HepG2 (cell line): ENCODE results near the gene SLC4A2. TPM values are rescaled to one million over a fixed set of nuclear protein-coding genes. Genes with fewer than 3 reads are reported as not detected.

ENCODE experiments used
- BHLHE40 ChIP-seq: IDR thresholded peaks from 2 replicates; pipeline ENCODE4 v1.6.1; 2011; ENCODE audit warnings: low read length, improper control_type of control experiment
- CENPT ChIP-seq: sonication (generic); formaldehyde crosslinking; IDR thresholded peaks from 2 replicates; pipeline ENCODE4 v1.8.0; 2022; ENCODE audit warnings: low read depth, mild to moderate bottlenecking, moderate library complexity, missing genetic modification reagents
- HOXA7 ChIP-seq: sonication (generic); formaldehyde crosslinking; IDR thresholded peaks from 2 replicates; pipeline ENCODE4 v1.8.1; 2022; ENCODE audit warnings: mild to moderate bottlenecking, missing genetic modification reagents, moderate library complexity
- NCOR1 ChIP-seq: fragments of 200-600 bp; sonication (generic); IDR thresholded peaks from 2 replicates; pipeline ENCODE4 v1.7.0; 2017; ENCODE audit warnings: antibody characterized with exemption, low read length, borderline replicate concordance
- ZBTB7B ChIP-seq: sonication (generic); formaldehyde crosslinking; IDR thresholded peaks from 2 replicates; pipeline ENCODE4 v1.4.0; 2020; ENCODE audit warnings: missing genetic modification reagents
- ZFP82 ChIP-seq: sonication (generic); formaldehyde crosslinking; IDR thresholded peaks from 2 replicates; pipeline ENCODE4 v1.5.1; 2020; ENCODE audit warnings: mild to moderate bottlenecking, missing genetic modification reagents, borderline replicate concordance
- ZNF136 ChIP-seq: sonication (generic); formaldehyde crosslinking; IDR thresholded peaks from 2 replicates; pipeline ENCODE4 v1.8.1; 2022; ENCODE audit warnings: low read depth, mild to moderate bottlenecking, moderate library complexity, missing genetic modification reagents
- ZNF292 ChIP-seq: sonication (generic); formaldehyde crosslinking; IDR thresholded peaks from 2 replicates; pipeline ENCODE4 v1.8.1; 2022; ENCODE audit warnings: mild to moderate bottlenecking, low read depth, missing genetic modification reagents, borderline replicate concordance
- ZNF547 ChIP-seq: sonication (generic); formaldehyde crosslinking; IDR thresholded peaks from 2 replicates; pipeline ENCODE4 v1.5.1; 2020; ENCODE audit warnings: mild to moderate bottlenecking, missing genetic modification reagents
- ZNF556 ChIP-seq: sonication (generic); formaldehyde crosslinking; IDR thresholded peaks from 2 replicates; pipeline ENCODE4 v1.4.0; 2020; ENCODE audit warnings: mild to moderate bottlenecking, missing genetic modification reagents, borderline replicate concordance
- ZSCAN9 ChIP-seq: IDR thresholded peaks from 2 replicates; pipeline ENCODE4 v1.6.1; 2016; ENCODE audit warnings: borderline replicate concordance
- polyA plus RNA-seq, 8 experiments: library from polyadenylated mRNA; depleted of rRNA in 3 of 8; stranded (reverse) in 7 of 8; unstranded in 1 of 8; fragments of >200 nt; fragmentation: Illumina TruSeq in 4 of 8; extraction: Trizol in 4 of 8; gene quantifications; 2 replicates each; pipeline versions ENCODE4 v1.2.1 to v1.2.3, GENCODE V29; 2011 to 2016; ENCODE audit warnings: low read depth in 4 of 8, missing spikeins in 1 of 8, mixed read lengths in 1 of 8; ENCODE audit not compliant: insufficient read depth in 1 of 8
- total RNA-seq, 5 experiments: library from RNA; depleted of rRNA; stranded (reverse); fragments of >200 nt; fragmentation: Illumina TruSeq; extraction: Trizol; gene quantifications; 2 replicates each; pipeline ENCODE4 v1.2.3, GENCODE V29; 2016; ENCODE audit warnings: low read depth in 1 of 5
- TF ChIP-seq, protein P1 (sequence below): sonication (generic); formaldehyde crosslinking; IDR thresholded peaks from 2 replicates; pipeline ENCODE4 v1.4.0; 2020; ENCODE audit warnings: missing genetic modification reagents
- TF ChIP-seq, protein P2 (sequence below): sonication (generic); formaldehyde crosslinking; IDR thresholded peaks from 2 replicates; pipeline ENCODE4 v1.4.0; 2020; ENCODE audit warnings: low read depth, mild to moderate bottlenecking, missing genetic modification reagents
- TF ChIP-seq, protein P3 (sequence below): sonication (generic); formaldehyde crosslinking; IDR thresholded peaks from 2 replicates; pipeline ENCODE4 v1.5.0; 2020; ENCODE audit warnings: mild to moderate bottlenecking, missing genetic modification reagents
- TF ChIP-seq, protein P4 (sequence below): sonication (generic); formaldehyde crosslinking; IDR thresholded peaks from 2 replicates; pipeline ENCODE4 v1.4.0; 2020; ENCODE audit warnings: missing genetic modification reagents, borderline replicate concordance
- TF ChIP-seq, protein P5 (sequence below): sonication (generic); formaldehyde crosslinking; IDR thresholded peaks from 2 replicates; pipeline ENCODE4 v1.4.0; 2020; ENCODE audit warnings: missing genetic modification reagents, mild to moderate bottlenecking, borderline replicate concordance

The SLC4A2 gene
- total and polyA plus RNA-seq, 2 of the 13 experiments (the other 11 are each of a cell fraction or from before 2014, with no cell fraction given), result 51.9 to 73.4 TPM

DNA sequence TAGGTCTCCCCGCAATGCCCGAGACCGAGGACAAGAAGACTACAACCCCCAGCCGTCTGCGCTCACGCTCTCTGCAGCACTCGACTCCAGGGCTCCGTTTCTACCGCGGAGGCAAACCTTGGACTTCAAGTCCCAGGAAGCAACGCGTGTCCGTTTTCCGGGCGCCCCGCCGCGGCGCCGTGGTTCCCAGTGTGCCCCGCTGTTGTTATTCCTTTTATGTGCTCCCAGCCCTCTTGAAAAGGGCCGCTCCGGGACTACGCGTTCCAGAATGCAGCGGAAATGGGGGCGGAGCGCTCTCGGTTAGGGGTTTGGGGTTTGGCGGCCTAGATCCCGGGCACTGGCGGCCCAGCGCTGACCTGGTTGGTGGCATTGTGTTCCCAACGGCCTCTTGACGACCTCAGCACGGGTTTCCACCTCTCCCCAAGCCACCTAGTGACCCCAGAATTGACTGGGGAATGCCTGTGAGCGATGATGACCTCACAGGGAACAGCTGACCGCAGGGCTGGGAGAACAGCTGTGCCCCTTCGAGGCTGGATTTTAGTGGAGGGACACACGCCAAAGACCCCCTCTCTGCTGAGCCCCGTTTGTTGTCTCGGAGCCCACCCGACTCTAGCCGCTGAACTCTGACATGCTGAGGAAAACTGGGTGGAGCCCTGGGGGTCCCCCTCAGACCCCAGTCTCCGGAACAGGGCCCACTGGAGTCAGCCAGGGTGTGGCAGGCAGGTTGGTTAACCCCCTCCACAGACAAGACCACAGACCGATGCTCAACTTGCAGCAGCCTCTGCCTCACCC, 1.2 kb upstream of the SLC4A2 start (continued):
- TF ChIP-seq, protein P1, sequence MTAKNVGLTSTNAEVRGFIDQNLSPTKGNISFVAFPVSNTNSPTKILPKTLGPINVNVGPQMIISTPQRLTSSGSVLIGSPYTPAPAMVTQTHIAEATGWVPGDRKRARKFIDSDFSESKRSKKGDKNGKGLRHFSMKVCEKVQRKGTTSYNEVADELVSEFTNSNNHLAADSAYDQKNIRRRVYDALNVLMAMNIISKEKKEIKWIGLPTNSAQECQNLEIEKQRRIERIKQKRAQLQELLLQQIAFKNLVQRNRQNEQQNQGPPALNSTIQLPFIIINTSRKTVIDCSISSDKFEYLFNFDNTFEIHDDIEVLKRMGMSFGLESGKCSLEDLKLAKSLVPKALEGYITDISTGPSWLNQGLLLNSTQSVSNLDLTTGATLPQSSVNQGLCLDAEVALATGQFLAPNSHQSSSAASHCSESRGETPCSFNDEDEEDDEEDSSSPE (CRISPR knock-in tag), result peak; percentile 78
- TF ChIP-seq, protein P2, sequence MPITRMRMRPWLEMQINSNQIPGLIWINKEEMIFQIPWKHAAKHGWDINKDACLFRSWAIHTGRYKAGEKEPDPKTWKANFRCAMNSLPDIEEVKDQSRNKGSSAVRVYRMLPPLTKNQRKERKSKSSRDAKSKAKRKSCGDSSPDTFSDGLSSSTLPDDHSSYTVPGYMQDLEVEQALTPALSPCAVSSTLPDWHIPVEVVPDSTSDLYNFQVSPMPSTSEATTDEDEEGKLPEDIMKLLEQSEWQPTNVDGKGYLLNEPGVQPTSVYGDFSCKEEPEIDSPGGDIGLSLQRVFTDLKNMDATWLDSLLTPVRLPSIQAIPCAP, result no peak
- TF ChIP-seq HOXA7 (CRISPR knock-in tag) (no peak), ZNF547 (CRISPR knock-in tag) (no peak), ZSCAN9 (0 out of 2 replicates have a peak, but pooled peaks have one; percentile 13), ZNF556 (CRISPR knock-in tag) (peak; percentile 79; the same call in 1 of the 2 replicates), BHLHE40 (0 out of 2 replicates have a peak, but pooled peaks have one; percentile 9), CENPT (no peak), ZBTB7B (CRISPR knock-in tag) (no peak), NCOR1 (peak; percentile 56; the same call in 1 of the 2 replicates), ZNF292 (no peak), ZFP82 (no peak), ZNF136 (CRISPR knock-in tag) (peak; percentile 13; the same call in 1 of the 2 replicates)
- TF ChIP-seq, protein P3, sequence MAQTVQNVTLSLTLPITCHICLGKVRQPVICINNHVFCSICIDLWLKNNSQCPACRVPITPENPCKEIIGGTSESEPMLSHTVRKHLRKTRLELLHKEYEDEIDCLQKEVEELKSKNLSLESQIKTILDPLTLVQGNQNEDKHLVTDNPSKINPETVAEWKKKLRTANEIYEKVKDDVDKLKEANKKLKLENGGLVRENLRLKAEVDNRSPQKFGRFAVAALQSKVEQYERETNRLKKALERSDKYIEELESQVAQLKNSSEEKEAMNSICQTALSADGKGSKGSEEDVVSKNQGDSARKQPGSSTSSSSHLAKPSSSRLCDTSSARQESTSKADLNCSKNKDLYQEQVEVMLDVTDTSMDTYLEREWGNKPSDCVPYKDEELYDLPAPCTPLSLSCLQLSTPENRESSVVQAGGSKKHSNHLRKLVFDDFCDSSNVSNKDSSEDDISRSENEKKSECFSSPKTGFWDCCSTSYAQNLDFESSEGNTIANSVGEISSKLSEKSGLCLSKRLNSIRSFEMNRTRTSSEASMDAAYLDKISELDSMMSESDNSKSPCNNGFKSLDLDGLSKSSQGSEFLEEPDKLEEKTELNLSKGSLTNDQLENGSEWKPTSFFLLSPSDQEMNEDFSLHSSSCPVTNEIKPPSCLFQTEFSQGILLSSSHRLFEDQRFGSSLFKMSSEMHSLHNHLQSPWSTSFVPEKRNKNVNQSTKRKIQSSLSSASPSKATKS (CRISPR knock-in tag), result no peak
- TF ChIP-seq, protein P4, sequence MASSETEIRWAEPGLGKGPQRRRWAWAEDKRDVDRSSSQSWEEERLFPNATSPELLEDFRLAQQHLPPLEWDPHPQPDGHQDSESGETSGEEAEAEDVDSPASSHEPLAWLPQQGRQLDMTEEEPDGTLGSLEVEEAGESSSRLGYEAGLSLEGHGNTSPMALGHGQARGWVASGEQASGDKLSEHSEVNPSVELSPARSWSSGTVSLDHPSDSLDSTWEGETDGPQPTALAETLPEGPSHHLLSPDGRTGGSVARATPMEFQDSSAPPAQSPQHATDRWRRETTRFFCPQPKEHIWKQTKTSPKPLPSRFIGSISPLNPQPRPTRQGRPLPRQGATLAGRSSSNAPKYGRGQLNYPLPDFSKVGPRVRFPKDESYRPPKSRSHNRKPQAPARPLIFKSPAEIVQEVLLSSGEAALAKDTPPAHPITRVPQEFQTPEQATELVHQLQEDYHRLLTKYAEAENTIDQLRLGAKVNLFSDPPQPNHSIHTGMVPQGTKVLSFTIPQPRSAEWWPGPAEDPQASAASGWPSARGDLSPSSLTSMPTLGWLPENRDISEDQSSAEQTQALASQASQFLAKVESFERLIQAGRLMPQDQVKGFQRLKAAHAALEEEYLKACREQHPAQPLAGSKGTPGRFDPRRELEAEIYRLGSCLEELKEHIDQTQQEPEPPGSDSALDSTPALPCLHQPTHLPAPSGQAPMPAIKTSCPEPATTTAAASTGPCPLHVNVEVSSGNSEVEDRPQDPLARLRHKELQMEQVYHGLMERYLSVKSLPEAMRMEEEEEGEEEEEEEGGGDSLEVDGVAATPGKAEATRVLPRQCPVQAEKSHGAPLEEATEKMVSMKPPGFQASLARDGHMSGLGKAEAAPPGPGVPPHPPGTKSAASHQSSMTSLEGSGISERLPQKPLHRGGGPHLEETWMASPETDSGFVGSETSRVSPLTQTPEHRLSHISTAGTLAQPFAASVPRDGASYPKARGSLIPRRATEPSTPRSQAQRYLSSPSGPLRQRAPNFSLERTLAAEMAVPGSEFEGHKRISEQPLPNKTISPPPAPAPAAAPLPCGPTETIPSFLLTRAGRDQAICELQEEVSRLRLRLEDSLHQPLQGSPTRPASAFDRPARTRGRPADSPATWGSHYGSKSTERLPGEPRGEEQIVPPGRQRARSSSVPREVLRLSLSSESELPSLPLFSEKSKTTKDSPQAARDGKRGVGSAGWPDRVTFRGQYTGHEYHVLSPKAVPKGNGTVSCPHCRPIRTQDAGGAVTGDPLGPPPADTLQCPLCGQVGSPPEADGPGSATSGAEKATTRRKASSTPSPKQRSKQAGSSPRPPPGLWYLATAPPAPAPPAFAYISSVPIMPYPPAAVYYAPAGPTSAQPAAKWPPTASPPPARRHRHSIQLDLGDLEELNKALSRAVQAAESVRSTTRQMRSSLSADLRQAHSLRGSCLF (CRISPR knock-in tag), result no peak
- TF ChIP-seq, protein P5, sequence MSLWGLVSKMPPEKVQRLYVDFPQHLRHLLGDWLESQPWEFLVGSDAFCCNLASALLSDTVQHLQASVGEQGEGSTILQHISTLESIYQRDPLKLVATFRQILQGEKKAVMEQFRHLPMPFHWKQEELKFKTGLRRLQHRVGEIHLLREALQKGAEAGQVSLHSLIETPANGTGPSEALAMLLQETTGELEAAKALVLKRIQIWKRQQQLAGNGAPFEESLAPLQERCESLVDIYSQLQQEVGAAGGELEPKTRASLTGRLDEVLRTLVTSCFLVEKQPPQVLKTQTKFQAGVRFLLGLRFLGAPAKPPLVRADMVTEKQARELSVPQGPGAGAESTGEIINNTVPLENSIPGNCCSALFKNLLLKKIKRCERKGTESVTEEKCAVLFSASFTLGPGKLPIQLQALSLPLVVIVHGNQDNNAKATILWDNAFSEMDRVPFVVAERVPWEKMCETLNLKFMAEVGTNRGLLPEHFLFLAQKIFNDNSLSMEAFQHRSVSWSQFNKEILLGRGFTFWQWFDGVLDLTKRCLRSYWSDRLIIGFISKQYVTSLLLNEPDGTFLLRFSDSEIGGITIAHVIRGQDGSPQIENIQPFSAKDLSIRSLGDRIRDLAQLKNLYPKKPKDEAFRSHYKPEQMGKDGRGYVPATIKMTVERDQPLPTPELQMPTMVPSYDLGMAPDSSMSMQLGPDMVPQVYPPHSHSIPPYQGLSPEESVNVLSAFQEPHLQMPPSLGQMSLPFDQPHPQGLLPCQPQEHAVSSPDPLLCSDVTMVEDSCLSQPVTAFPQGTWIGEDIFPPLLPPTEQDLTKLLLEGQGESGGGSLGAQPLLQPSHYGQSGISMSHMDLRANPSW (CRISPR knock-in tag), result peak; percentile 82; the same call in 1 of the 2 replicates
